PFSK-1 (cell line): ENCODE measurements around the gene DACH1.

Source experiments
- FOXP2 ChIP-seq: optimal IDR thresholded peaks from 2 replicates; pipeline ENCODE3; 2011; ENCODE audit warnings: borderline replicate concordance, control low read depth, inconsistent platforms; ENCODE audit not compliant: insufficient read depth; ENCODE audit errors: extremely low read length, extremely low read depth
- POLR2AphosphoS5 ChIP-seq: IDR thresholded peaks from 2 replicates; pipeline ENCODE4 v1.6.1; 2012; ENCODE audit warnings: low read depth, mild to moderate bottlenecking, control low read depth, low read length, moderate library complexity
- SIN3A ChIP-seq: IDR thresholded peaks from 2 replicates; pipeline ENCODE4 v1.6.1; 2012; ENCODE audit warnings: mild to moderate bottlenecking, low read length, moderate library complexity, borderline replicate concordance; ENCODE audit not compliant: insufficient read depth
- TF ChIP-seq, protein P1 (sequence below), 2 experiments: IDR thresholded peaks; 2 replicates each; pipeline versions ENCODE4 v1.6.1 to v1.8.0; 2011 to 2012; ENCODE audit warnings: low read depth in 2 of 2, low read length in 2 of 2, control low read depth in 1 of 2, inconsistent platforms in 1 of 2, mild to moderate bottlenecking in 1 of 2, moderate library complexity in 1 of 2; ENCODE audit not compliant: insufficient read depth in 1 of 2

DNA sequence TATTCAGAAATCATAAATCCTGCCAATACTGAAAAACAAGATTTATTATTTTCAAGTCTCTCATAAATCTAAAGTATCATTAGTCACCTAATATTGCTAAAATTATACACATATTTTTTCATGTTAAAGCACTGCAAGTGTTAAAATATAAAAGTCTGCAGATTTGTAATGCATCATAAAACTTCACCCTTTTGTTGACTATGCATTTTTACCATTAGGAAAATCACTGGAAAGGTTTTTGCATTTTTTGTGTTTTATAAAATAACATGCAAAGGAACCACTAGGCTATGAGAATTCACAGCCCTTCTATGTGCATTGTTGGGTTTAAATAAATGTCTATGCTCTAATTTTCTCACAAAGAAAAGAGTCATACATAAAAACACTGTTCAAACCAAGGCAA lies 407.3 kb downstream of the DACH1 start:
- TF ChIP-seq FOXP2 (no peak), POLR2AphosphoS5 (no peak), SIN3A (no peak)
- TF ChIP-seq, protein P1, sequence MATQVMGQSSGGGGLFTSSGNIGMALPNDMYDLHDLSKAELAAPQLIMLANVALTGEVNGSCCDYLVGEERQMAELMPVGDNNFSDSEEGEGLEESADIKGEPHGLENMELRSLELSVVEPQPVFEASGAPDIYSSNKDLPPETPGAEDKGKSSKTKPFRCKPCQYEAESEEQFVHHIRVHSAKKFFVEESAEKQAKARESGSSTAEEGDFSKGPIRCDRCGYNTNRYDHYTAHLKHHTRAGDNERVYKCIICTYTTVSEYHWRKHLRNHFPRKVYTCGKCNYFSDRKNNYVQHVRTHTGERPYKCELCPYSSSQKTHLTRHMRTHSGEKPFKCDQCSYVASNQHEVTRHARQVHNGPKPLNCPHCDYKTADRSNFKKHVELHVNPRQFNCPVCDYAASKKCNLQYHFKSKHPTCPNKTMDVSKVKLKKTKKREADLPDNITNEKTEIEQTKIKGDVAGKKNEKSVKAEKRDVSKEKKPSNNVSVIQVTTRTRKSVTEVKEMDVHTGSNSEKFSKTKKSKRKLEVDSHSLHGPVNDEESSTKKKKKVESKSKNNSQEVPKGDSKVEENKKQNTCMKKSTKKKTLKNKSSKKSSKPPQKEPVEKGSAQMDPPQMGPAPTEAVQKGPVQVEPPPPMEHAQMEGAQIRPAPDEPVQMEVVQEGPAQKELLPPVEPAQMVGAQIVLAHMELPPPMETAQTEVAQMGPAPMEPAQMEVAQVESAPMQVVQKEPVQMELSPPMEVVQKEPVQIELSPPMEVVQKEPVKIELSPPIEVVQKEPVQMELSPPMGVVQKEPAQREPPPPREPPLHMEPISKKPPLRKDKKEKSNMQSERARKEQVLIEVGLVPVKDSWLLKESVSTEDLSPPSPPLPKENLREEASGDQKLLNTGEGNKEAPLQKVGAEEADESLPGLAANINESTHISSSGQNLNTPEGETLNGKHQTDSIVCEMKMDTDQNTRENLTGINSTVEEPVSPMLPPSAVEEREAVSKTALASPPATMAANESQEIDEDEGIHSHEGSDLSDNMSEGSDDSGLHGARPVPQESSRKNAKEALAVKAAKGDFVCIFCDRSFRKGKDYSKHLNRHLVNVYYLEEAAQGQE (IDR thresholded peaks at IDR 0.05; ENCODE audit: insufficient read depth in 1 of 2, low read depth in 2 of 2, low read length in 2 of 2): no peak
